ENCODE measurements around the gene OGG1.

Gene OGG1

GRCh38 chr3:9749645-9750555, at the start of gene OGG1:
OGG1 (plus strand) TSS chr3:9749952; CDS start chr3:9750287, 335 bp downstream.
- Histone ChIP-seq H3K4me3 (ENCODE audit: low read depth in 1 of 2, low read length in 2 of 2) (peak within 1 kb of the TSS; percentile 88 to 89), H3K27ac (ENCODE audit: low read depth, low read length) (peak within 1 kb of the TSS; percentile 88), H3K9ac (ENCODE audit: low read depth in 1 of 2, low read length in 2 of 2) (peak within 1 kb of the TSS; percentile 77 to 85), H3K36me3 (ENCODE audit: control insufficient read depth in 1 of 2, insufficient read depth in 2 of 2, low read length in 2 of 2) (peaks cover 31 to 65% of the 10 kb centered on the region in 2 donors), H3K4me1 (ENCODE audit: control insufficient read depth in 1 of 2, insufficient read depth in 2 of 2, low read length in 2 of 2) (peaks cover 19 to 30% of the 10 kb centered on the region in 2 donors), H3K9me3 (ENCODE audit: control insufficient read depth in 1 of 2, low read length in 2 of 2) (no peaks in the 10 kb centered on the region), H3K27me3 (ENCODE audit: control insufficient read depth in 1 of 2, insufficient read depth in 2 of 2, low read length in 2 of 2) (no peaks in the 10 kb centered on the region)

DNA sequence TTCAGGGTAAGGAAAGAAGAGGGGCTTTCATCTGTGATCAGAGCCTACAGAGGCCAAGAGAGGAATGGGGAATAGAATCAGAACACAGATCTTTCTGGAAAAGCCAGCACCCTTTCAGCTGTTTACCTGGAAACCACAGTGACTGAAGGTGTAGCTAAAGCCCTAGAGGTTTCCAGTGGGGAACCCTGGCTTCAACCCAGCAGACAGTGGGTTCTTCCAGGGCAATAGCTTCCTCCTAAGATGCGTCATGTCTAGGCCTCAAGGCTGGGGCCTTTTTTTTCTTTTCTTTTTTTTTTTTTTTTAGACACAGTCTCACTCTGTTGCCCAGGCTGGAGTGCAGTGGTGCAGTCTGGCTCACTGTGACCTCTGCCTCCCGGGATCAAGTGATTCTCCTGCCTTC, 49.2 kb upstream of the OGG1 start:
- peaks cover 19 to 43% of the 10 kb centered on the region in 2 donors for H3K36me3 ChIP-seq (ENCODE audit: control insufficient read depth in 1 of 2, insufficient read depth in 2 of 2, low read length in 2 of 2)
- no peaks in the 10 kb centered on the region for H3K9me3 ChIP-seq (ENCODE audit: control insufficient read depth in 1 of 2, low read length in 2 of 2)
- H3K27me3 ChIP-seq (ENCODE audit: control insufficient read depth in 1 of 2, insufficient read depth in 2 of 2, low read length in 2 of 2) = no peaks in the 10 kb centered on the region
- H3K27ac ChIP-seq (ENCODE audit: low read depth, low read length) = no peak overlapping the region
- no peak overlapping the region for H3K9ac ChIP-seq (ENCODE audit: low read depth in 1 of 2, low read length in 2 of 2)
- peaks cover 0 to 10% of the 10 kb centered on the region in 2 donors for H3K4me1 ChIP-seq (ENCODE audit: control insufficient read depth in 1 of 2, insufficient read depth in 2 of 2, low read length in 2 of 2)
- no peak overlapping the region for H3K4me3 ChIP-seq (ENCODE audit: low read depth in 1 of 2, low read length in 2 of 2)

DNA sequence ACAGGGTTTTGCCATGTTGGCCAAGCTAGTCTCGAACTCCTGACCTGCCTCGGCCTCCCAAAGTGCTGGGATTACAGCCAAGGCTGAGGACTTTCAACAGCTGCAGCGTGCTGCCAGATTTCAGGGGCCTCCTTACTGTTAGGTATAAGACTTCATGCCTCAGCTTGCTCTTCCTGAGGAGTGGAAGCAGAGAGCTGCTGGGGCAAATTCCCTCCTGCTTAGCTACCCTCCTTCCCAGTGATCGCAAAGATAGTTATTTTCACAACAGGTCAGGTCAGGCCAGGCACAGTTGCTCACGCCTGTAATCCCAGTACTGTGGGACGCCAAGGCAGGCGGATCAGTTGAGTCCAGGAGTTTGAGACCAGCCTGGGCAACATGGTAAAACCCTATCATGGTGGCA, 48.7 kb upstream of the OGG1 start:
- peaks cover 0 to 10% of the 10 kb centered on the region in 2 donors for H3K4me1 ChIP-seq (ENCODE audit: control insufficient read depth in 1 of 2, insufficient read depth in 2 of 2, low read length in 2 of 2)
- H3K36me3 ChIP-seq (ENCODE audit: control insufficient read depth in 1 of 2, insufficient read depth in 2 of 2, low read length in 2 of 2) = peaks cover 18 to 39% of the 10 kb centered on the region in 2 donors
- H3K27me3 ChIP-seq (ENCODE audit: control insufficient read depth in 1 of 2, insufficient read depth in 2 of 2, low read length in 2 of 2) = no peaks in the 10 kb centered on the region
- no peak overlapping the region for H3K9ac ChIP-seq (ENCODE audit: low read depth in 1 of 2, low read length in 2 of 2)
- H3K4me3 ChIP-seq (ENCODE audit: low read depth in 1 of 2, low read length in 2 of 2) = no peak overlapping the region
- H3K9me3 ChIP-seq (ENCODE audit: control insufficient read depth in 1 of 2, low read length in 2 of 2) = no peaks in the 10 kb centered on the region
- H3K27ac ChIP-seq (ENCODE audit: low read depth, low read length) = no peak overlapping the region

GRCh38 chr3:9701711-9702110, 48.0 kb upstream of the OGG1 start:
- Histone ChIP-seq H3K27ac (ENCODE audit: low read depth, low read length) (no peak overlapping the region), H3K9me3 (ENCODE audit: control insufficient read depth in 1 of 2, low read length in 2 of 2) (no peaks in the 10 kb centered on the region), H3K4me1 (ENCODE audit: control insufficient read depth in 1 of 2, insufficient read depth in 2 of 2, low read length in 2 of 2) (peaks cover 0 to 10% of the 10 kb centered on the region in 2 donors), H3K4me3 (ENCODE audit: low read depth in 1 of 2, low read length in 2 of 2) (no peak overlapping the region), H3K27me3 (ENCODE audit: control insufficient read depth in 1 of 2, insufficient read depth in 2 of 2, low read length in 2 of 2) (no peaks in the 10 kb centered on the region), H3K36me3 (ENCODE audit: control insufficient read depth in 1 of 2, insufficient read depth in 2 of 2, low read length in 2 of 2) (peaks cover 16 to 35% of the 10 kb centered on the region in 2 donors), H3K9ac (ENCODE audit: low read depth in 1 of 2, low read length in 2 of 2) (no peak overlapping the region)

DNA sequence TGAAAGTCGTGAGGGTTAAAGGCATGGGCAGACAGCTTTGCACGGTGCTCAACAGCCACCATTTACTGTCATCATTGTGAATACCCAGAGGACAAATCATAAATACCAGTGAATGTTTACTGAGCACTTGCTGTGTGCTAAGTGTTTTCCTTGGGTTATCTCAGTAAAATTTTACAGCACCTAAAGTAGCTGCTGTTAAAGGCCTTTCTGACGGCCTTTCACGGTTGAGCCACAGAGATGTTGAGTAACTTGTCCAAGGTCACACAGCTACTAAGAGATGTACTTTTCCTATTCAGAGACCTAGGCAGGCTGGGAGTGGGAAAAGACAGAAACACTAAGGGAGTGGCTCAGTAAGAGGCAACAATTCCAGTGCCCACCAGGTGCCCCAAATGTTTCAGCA, 46.5 kb upstream of the OGG1 start:
- Histone ChIP-seq H3K36me3 (ENCODE audit: control insufficient read depth in 1 of 2, insufficient read depth in 2 of 2, low read length in 2 of 2) (peaks cover 7 to 20% of the 10 kb centered on the region in 2 donors), H3K9me3 (ENCODE audit: control insufficient read depth in 1 of 2, low read length in 2 of 2) (no peaks in the 10 kb centered on the region), H3K9ac (ENCODE audit: low read depth in 1 of 2, low read length in 2 of 2) (no peak overlapping the region), H3K4me3 (ENCODE audit: low read depth in 1 of 2, low read length in 2 of 2) (no peak overlapping the region), H3K27me3 (ENCODE audit: control insufficient read depth in 1 of 2, insufficient read depth in 2 of 2, low read length in 2 of 2) (no peaks in the 10 kb centered on the region), H3K4me1 (ENCODE audit: control insufficient read depth in 1 of 2, insufficient read depth in 2 of 2, low read length in 2 of 2) (peaks cover 0 to 10% of the 10 kb centered on the region in 2 donors), H3K27ac (ENCODE audit: low read depth, low read length) (no peak overlapping the region)

DNA sequence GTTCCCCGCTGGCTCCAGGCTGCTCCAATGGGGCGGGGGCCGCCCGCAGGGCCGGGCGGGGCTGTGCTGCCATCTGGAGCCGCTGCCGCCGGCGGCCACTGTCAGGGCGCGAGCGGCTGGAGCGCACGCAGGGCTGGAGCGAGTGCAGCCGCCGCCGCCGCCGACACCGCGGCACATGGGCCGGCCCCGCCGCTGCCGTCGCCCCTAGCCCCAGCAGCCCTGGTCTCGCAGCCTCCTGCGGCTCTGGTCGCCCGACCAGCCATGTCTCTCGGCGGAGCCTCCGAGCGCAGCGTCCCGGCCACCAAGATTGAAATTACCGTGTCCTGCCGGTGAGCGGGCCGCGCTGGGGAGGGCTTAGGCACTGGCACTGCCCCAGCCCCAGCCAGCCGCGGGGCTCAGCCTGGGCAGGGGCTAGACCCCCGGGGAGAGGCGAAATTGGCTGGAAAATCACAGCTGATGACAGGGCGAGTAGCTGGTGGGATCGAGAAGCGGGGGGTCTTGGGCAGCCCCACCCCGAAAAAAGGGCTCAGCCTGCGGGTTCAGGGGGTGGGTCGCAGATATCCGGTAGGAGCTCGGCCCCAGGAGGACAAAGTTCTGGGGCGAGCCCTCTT, 45.9 kb upstream of the OGG1 start, which contains the start of gene CPNE9:
TSS of gene CPNE9 (plus strand) at position 98 of the 611 bp plus-strand sequence. CDS start at position 262, 164 bp downstream.
- Histone ChIP-seq H3K4me1 (ENCODE audit: control insufficient read depth in 1 of 2, insufficient read depth in 2 of 2, low read length in 2 of 2) (peaks cover 0 to 10% of the 10 kb centered on the region in 2 donors), H3K27me3 (ENCODE audit: control insufficient read depth in 1 of 2, insufficient read depth in 2 of 2, low read length in 2 of 2) (no peaks in the 10 kb centered on the region), H3K9ac (ENCODE audit: low read depth in 1 of 2, low read length in 2 of 2) (no peak within 1 kb of the TSS), H3K27ac (ENCODE audit: low read depth, low read length) (no peak within 1 kb of the TSS), H3K36me3 (ENCODE audit: control insufficient read depth in 1 of 2, insufficient read depth in 2 of 2, low read length in 2 of 2) (peaks cover 5 to 16% of the 10 kb centered on the region in 2 donors), H3K4me3 (ENCODE audit: low read depth in 1 of 2, low read length in 2 of 2) (peak within 1 kb of the TSS; percentile 57 to 61), H3K9me3 (ENCODE audit: control insufficient read depth in 1 of 2, low read length in 2 of 2) (no peaks in the 10 kb centered on the region)

DNA sequence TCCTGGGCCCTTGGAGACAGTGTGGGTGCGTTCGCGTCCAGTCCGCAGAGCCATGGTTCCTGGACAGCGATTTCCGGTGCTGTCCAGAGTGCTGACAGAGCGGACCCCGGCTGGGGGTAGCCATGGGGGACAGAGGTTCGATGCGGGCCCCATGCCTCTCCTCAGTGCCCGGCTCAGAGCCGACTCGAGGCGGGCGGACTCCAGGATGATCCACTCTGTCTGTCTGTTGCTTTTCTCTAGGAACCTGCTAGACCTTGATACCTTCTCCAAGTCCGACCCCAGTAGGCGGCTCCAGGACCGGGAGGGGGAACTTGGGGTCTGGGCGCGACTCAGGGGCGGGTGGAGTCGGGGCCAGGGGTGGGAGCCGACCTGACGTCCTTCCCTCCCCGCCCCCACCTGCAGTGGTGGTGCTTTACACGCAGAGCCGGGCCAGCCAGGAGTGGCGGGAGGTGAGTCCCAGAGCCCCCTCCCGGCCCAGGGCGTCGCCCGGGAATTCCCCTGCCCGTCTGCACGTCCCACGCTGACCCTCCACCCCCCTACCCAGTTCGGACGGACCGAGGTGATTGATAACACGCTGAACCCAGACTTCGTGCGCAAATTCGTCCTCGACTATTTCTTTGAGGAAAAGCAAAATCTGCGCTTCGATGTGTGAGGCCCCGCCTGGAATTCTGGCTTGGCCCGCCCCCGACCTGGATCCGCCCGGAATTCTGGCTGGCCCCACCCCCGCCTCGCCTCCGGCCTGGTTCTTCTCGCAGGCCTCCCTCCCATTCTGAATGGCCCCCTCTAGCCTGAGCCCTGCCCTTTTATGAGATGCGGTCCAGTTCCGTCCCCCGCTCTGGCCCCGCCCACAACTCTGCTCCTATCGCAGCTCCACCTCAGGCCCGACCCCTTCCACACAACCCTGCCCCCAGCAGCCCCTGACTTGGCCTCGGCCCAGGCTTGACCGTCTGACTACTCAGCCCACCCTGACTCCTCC, 45.1 kb upstream of the OGG1 start:
- H3K9ac ChIP-seq (ENCODE audit: low read depth in 1 of 2, low read length in 2 of 2) = no peak overlapping the region

DNA sequence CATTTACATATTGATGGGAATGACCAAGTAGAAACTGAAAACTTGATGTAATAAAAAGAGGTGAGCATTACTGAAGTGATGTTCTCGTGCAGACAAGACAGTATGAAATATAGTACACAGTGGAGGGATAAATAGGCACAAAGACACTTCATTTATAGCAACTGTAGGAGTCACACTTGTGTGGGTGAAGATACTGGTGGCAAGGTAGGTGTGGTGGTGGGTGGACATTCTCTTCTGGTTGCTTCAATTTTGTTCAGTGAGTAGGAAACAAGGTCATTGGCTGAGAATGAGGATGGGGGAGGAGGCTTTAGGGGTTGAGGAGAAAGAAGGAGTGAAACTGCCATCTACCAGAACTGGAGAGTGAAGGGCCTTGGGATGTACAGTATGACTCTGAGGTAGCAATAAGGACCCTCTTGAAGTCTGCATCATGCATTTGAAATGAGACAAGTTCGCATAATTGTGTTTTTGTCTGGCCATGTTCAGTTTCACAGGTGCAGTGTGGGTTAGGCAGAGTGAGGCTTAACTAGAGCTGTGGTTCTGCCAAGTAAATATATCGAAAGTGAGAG, 39.5 kb upstream of the OGG1 start:
- Histone ChIP-seq H3K4me3 (ENCODE audit: low read depth in 1 of 2, low read length in 2 of 2) (no peak overlapping the region), H3K9me3 (ENCODE audit: control insufficient read depth in 1 of 2, low read length in 2 of 2) (no peaks in the 10 kb centered on the region), H3K27me3 (ENCODE audit: control insufficient read depth in 1 of 2, insufficient read depth in 2 of 2, low read length in 2 of 2) (no peaks in the 10 kb centered on the region), H3K9ac (ENCODE audit: low read depth in 1 of 2, low read length in 2 of 2) (no peak overlapping the region), H3K27ac (ENCODE audit: low read depth, low read length) (no peak overlapping the region), H3K4me1 (ENCODE audit: control insufficient read depth in 1 of 2, insufficient read depth in 2 of 2, low read length in 2 of 2) (peaks cover 3 to 4% of the 10 kb centered on the region in 2 donors), H3K36me3 (ENCODE audit: control insufficient read depth in 1 of 2, insufficient read depth in 2 of 2, low read length in 2 of 2) (no peaks in the 10 kb centered on the region)

More for the DNA sequence above, 45.1 kb upstream of the OGG1 start:
- Histone ChIP-seq H3K36me3 (ENCODE audit: control insufficient read depth in 1 of 2, insufficient read depth in 2 of 2, low read length in 2 of 2) (peaks cover 5 to 9% of the 10 kb centered on the region in 2 donors), H3K4me3 (ENCODE audit: low read depth in 1 of 2, low read length in 2 of 2) (peak overlapping the region; percentile 57 to 61), H3K9me3 (ENCODE audit: control insufficient read depth in 1 of 2, low read length in 2 of 2) (no peaks in the 10 kb centered on the region), H3K27me3 (ENCODE audit: control insufficient read depth in 1 of 2, insufficient read depth in 2 of 2, low read length in 2 of 2) (no peaks in the 10 kb centered on the region), H3K27ac (ENCODE audit: low read depth, low read length) (no peak overlapping the region), H3K4me1 (ENCODE audit: control insufficient read depth in 1 of 2, insufficient read depth in 2 of 2, low read length in 2 of 2) (peaks cover 0 to 10% of the 10 kb centered on the region in 2 donors)

DNA sequence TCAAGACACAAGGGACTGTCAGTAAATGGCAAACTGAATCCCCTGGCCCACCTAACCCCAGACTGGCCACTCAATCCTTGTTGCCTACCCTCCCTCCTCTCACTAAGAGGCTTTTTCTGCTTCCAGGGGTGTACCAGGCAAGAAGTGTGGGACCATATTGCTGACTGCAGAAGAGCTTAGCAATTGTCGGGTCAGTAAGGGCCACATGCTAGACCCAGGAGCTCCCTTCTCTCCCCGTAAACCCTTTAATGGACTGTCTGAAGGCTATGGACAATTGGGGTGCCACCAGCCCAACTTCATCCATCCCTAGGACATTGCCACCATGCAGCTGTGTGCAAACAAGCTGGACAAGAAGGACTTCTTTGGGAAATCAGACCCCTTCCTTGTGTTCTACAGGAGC, 37.3 kb upstream of the OGG1 start:
- Histone ChIP-seq H3K9me3 (ENCODE audit: control insufficient read depth in 1 of 2, low read length in 2 of 2) (no peaks in the 10 kb centered on the region), H3K9ac (ENCODE audit: low read depth in 1 of 2, low read length in 2 of 2) (no peak overlapping the region), H3K27ac (ENCODE audit: low read depth, low read length) (no peak overlapping the region), H3K4me1 (ENCODE audit: control insufficient read depth in 1 of 2, insufficient read depth in 2 of 2, low read length in 2 of 2) (peaks cover 8 to 12% of the 10 kb centered on the region in 2 donors), H3K36me3 (ENCODE audit: control insufficient read depth in 1 of 2, insufficient read depth in 2 of 2, low read length in 2 of 2) (no peaks in the 10 kb centered on the region), H3K27me3 (ENCODE audit: control insufficient read depth in 1 of 2, insufficient read depth in 2 of 2, low read length in 2 of 2) (no peaks in the 10 kb centered on the region), H3K4me3 (ENCODE audit: low read depth in 1 of 2, low read length in 2 of 2) (no peak overlapping the region)

All from duodenal mucosa (tissue), 2 donors.